T-helper 2 cell treated with Interferon-gamma antibody and Interleukin-4, amounts not matched to agents 5 μg/mL and 100 μg/mL, for 36 hours (primary cell): ENCODE measurements around the gene ITGA1.
A peak's percentile ranks its signal among the peaks of the same experiment; 100 is the strongest.

Source experiments
- DNase-seq: peaks from one replicate; pipeline ENCODE4 v3.0.0; 2021; ENCODE audit warnings: low spot score
- H3K27ac Mint-ChIP-seq: one replicate; pipeline ENCODE4 v1.8.0; 2021; ENCODE audit warnings: mild to moderate bottlenecking, mixed read lengths
- H3K27me3 Mint-ChIP-seq: one replicate; pipeline ENCODE4 v1.8.0; 2021; ENCODE audit warnings: low read depth, mixed read lengths
- H3K36me3 Mint-ChIP-seq: one replicate; pipeline ENCODE4 v1.8.0; 2021; ENCODE audit warnings: low read depth, mixed read lengths
- H3K4me1 Mint-ChIP-seq: one replicate; pipeline ENCODE4 v1.8.0; 2021; ENCODE audit warnings: low read depth, mixed read lengths
- H3K4me3 Mint-ChIP-seq: one replicate; pipeline ENCODE4 v1.8.0; 2022; ENCODE audit warnings: mild to moderate bottlenecking, moderate library complexity, mixed read lengths
- H3K9me3 Mint-ChIP-seq: one replicate; pipeline ENCODE4 v1.8.0; 2021; ENCODE audit warnings: mixed read lengths

Gene ITGA1

GRCh38 chr5:52983731-52984636 lies 196.3 kb downstream of the ITGA1 start:
- Mint-ChIP-seq H3K4me1 (peaks cover 22% of the 10 kb centered on the region), H3K27me3 (peaks cover 62% of the 10 kb centered on the region), H3K9me3 (no peaks in the 10 kb centered on the region), H3K36me3 (no peaks in the 10 kb centered on the region), H3K4me3 (no peak overlapping the region), H3K27ac (no peak overlapping the region)
- DNase-seq, result no peak

- H3K27ac Mint-ChIP-seq, result no peak overlapping the region
- H3K9me3 Mint-ChIP-seq, result no peaks in the 10 kb centered on the region
- DNase-seq, result no peak
- no peak overlapping the region for H3K4me3 Mint-ChIP-seq
- H3K4me1 Mint-ChIP-seq, result peaks cover 25% of the 10 kb centered on the region
- H3K27me3 Mint-ChIP-seq, result peaks cover 54% of the 10 kb centered on the region
- peaks cover 2% of the 10 kb centered on the region for H3K36me3 Mint-ChIP-seq
Observed at GRCh38 chr5:52985306-52985705, 197.6 kb downstream of the ITGA1 start.

GRCh38 chr5:52987711-52988331 lies 200.1 kb downstream of the ITGA1 start:
- no peaks in the 10 kb centered on the region for H3K9me3 Mint-ChIP-seq
- peaks cover 58% of the 10 kb centered on the region for H3K27me3 Mint-ChIP-seq
- peak overlapping the region; percentile 69 for H3K4me3 Mint-ChIP-seq

GRCh38 chr5:52988335-52989024 lies 200.8 kb downstream of the ITGA1 start:
- H3K36me3 Mint-ChIP-seq, result peaks cover 11% of the 10 kb centered on the region
- peaks cover 54% of the 10 kb centered on the region for H3K27me3 Mint-ChIP-seq
- peaks cover 30% of the 10 kb centered on the region for H3K4me1 Mint-ChIP-seq
- no peak for DNase-seq
- H3K4me3 Mint-ChIP-seq, result peak overlapping the region; percentile 69
- H3K9me3 Mint-ChIP-seq, result no peaks in the 10 kb centered on the region
- H3K27ac Mint-ChIP-seq, result peak overlapping the region; percentile 56

More at GRCh38 chr5:52987711-52988331, 200.1 kb downstream of the ITGA1 start:
- peaks cover 30% of the 10 kb centered on the region for H3K4me1 Mint-ChIP-seq
- DNase-seq, result peak; percentile 15
- H3K36me3 Mint-ChIP-seq, result peaks cover 10% of the 10 kb centered on the region
- peak overlapping the region; percentile 41 for H3K27ac Mint-ChIP-seq

- Mint-ChIP-seq H3K27me3 (peaks cover 51% of the 10 kb centered on the region), H3K9me3 (no peaks in the 10 kb centered on the region), H3K4me3 (peak within 1 kb of the TSS; percentile 80), H3K27ac (peak within 1 kb of the TSS; percentile 56), H3K4me1 (peaks cover 28% of the 10 kb centered on the region), H3K36me3 (peaks cover 11% of the 10 kb centered on the region)
- peak; percentile 22 for DNase-seq
Observed at GRCh38 chr5:52989025-52989780, 201.5 kb downstream of the ITGA1 start, which contains the start of gene ITGA2. ITGA2 (plus strand) TSS chr5:52989352; CDS start chr5:52989469, 117 bp downstream.

GRCh38 chr5:52989781-52990527 lies 202.2 kb downstream of the ITGA1 start:
- DNase-seq, result no peak
- Mint-ChIP-seq H3K9me3 (no peaks in the 10 kb centered on the region), H3K4me1 (peaks cover 28% of the 10 kb centered on the region), H3K27me3 (peaks cover 48% of the 10 kb centered on the region), H3K36me3 (peaks cover 11% of the 10 kb centered on the region), H3K4me3 (peak overlapping the region; percentile 80), H3K27ac (no peak overlapping the region)

- peaks cover 11% of the 10 kb centered on the region for H3K36me3 Mint-ChIP-seq
- peaks cover 44% of the 10 kb centered on the region for H3K27me3 Mint-ChIP-seq
- peak overlapping the region; percentile 80 for H3K4me3 Mint-ChIP-seq
- peaks cover 28% of the 10 kb centered on the region for H3K4me1 Mint-ChIP-seq
- no peak for DNase-seq
- H3K9me3 Mint-ChIP-seq, result no peaks in the 10 kb centered on the region
- no peak overlapping the region for H3K27ac Mint-ChIP-seq
Observed at GRCh38 chr5:52990528-52990925, 202.8 kb downstream of the ITGA1 start.

- Mint-ChIP-seq H3K4me1 (peaks cover 17% of the 10 kb centered on the region), H3K9me3 (no peaks in the 10 kb centered on the region), H3K4me3 (no peak overlapping the region), H3K36me3 (peaks cover 11% of the 10 kb centered on the region), H3K27ac (no peak overlapping the region), H3K27me3 (peaks cover 29% of the 10 kb centered on the region)
- DNase-seq, result no peak
Observed at GRCh38 chr5:52993367-52993766, 205.7 kb downstream of the ITGA1 start.

- Mint-ChIP-seq H3K4me3 (no peak overlapping the region), H3K27me3 (peaks cover 27% of the 10 kb centered on the region), H3K36me3 (peaks cover 11% of the 10 kb centered on the region), H3K4me1 (peaks cover 17% of the 10 kb centered on the region), H3K9me3 (no peaks in the 10 kb centered on the region), H3K27ac (no peak overlapping the region)
- no peak for DNase-seq
Observed at GRCh38 chr5:52994266-52994665, 206.6 kb downstream of the ITGA1 start.

- no peak overlapping the region for H3K27ac Mint-ChIP-seq
- no peak overlapping the region for H3K4me3 Mint-ChIP-seq
- peaks cover 19% of the 10 kb centered on the region for H3K4me1 Mint-ChIP-seq
- no peak for DNase-seq
- no peaks in the 10 kb centered on the region for H3K9me3 Mint-ChIP-seq
- H3K27me3 Mint-ChIP-seq, result peaks cover 26% of the 10 kb centered on the region
- peaks cover 11% of the 10 kb centered on the region for H3K36me3 Mint-ChIP-seq
Observed at GRCh38 chr5:52995095-52995494, 207.4 kb downstream of the ITGA1 start.

GRCh38 chr5:52995914-52996313 lies 208.2 kb downstream of the ITGA1 start:
- Mint-ChIP-seq H3K4me1 (peaks cover 14% of the 10 kb centered on the region), H3K9me3 (no peaks in the 10 kb centered on the region), H3K36me3 (peaks cover 9% of the 10 kb centered on the region), H3K27ac (no peak overlapping the region), H3K27me3 (peaks cover 23% of the 10 kb centered on the region), H3K4me3 (no peak overlapping the region)
- no peak for DNase-seq

GRCh38 chr5:52996979-52997378 lies 209.3 kb downstream of the ITGA1 start:
- H3K27me3 Mint-ChIP-seq, result peaks cover 25% of the 10 kb centered on the region
- H3K36me3 Mint-ChIP-seq, result peaks cover 11% of the 10 kb centered on the region
- H3K9me3 Mint-ChIP-seq, result no peaks in the 10 kb centered on the region
- peaks cover 15% of the 10 kb centered on the region for H3K4me1 Mint-ChIP-seq
- no peak for DNase-seq
- H3K4me3 Mint-ChIP-seq, result no peak overlapping the region
- no peak overlapping the region for H3K27ac Mint-ChIP-seq

GRCh38 chr5:52997424-52997823 lies 209.7 kb downstream of the ITGA1 start:
- Mint-ChIP-seq H3K36me3 (peaks cover 7% of the 10 kb centered on the region), H3K27ac (no peak overlapping the region), H3K27me3 (peaks cover 20% of the 10 kb centered on the region), H3K4me3 (no peak overlapping the region), H3K9me3 (no peaks in the 10 kb centered on the region), H3K4me1 (peaks cover 12% of the 10 kb centered on the region)
- DNase-seq, result no peak
